ENCODE data around the gene KPNA6.
"Not testable (repeated sequence)": the region's sequence is repeated elsewhere in the genome, so short reads cannot be mapped to it uniquely, and the experiment has no call there.

KPNA6 gene

DNA sequence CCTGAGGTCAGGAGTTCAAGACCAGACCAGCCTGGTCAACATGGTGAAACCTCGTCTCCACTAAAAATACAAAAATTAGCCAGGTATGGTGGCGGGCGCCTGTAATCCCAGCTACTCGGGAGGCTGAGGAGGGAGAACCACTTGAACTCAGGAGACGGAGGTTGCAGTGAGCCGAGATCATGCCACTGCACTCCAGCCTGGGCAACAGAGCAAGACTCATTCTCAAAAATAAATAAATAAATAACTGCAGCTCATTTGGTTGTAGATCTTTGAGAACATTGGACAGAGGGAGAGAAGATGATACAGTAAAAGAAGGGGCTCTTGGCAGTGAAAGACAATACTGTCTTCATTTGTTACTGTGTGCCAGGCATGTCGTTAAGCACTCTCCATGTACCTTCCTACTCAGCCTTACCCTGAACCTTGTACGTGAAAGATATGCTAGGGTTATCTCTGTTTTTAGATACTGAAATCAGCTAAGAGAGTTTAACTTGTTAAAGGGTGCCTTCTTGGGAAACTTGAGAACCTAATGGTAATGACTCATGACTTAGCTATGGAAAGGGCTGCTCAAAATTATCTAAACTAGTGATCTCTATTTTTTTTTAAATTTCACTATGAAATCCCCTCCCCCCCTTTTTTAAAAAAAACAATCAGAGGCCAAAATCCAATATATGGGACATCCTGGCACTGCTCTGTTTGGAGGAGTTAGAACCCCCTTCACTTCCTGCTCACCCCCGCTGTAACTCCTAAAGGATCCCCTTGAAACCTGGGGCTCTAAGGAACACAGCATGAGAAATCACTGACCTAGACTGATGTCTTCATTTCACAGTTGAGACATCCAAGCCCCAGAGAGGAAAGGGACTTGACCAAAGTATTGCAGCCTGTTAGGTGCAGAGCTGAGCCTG, 6.8 kb upstream of the KPNA6 start:
- H3K4me1 ChIP-seq (ENCODE audit: control insufficient read depth, insufficient read depth, low read length), result no peaks in the 10 kb centered on the region
- H3K9me3 ChIP-seq (ENCODE audit: control insufficient read depth in 2 of 2, low read length in 2 of 2), result no peaks in the 10 kb centered on the region
- H3K4me3 ChIP-seq (ENCODE audit: low read length in 2 of 2), result no peak overlapping the region
- no peaks in the 10 kb centered on the region for H3K27me3 ChIP-seq (ENCODE audit: control insufficient read depth in 1 of 2, insufficient read depth in 2 of 2, low read length in 2 of 2)
- H3K27ac ChIP-seq (ENCODE audit: low read length), result no peak overlapping the region
- H3K9ac ChIP-seq (ENCODE audit: low read length in 2 of 2), result no peak overlapping the region
- H3K36me3 ChIP-seq (ENCODE audit: control insufficient read depth in 2 of 2, insufficient read depth in 2 of 2, low read length in 2 of 2), result peaks cover 7 to 14% of the 10 kb centered on the region in 2 donors

GRCh38 chr1:32104127-32104526, 3.7 kb upstream of the KPNA6 start:
- H3K9ac ChIP-seq (ENCODE audit: low read length in 2 of 2), result no peak overlapping the region
- H3K4me3 ChIP-seq (ENCODE audit: low read length in 2 of 2), result no peak overlapping the region
- H3K27ac ChIP-seq (ENCODE audit: low read length), result no peak overlapping the region
- peaks cover 5 to 10% of the 10 kb centered on the region in 2 donors for H3K36me3 ChIP-seq (ENCODE audit: control insufficient read depth in 2 of 2, insufficient read depth in 2 of 2, low read length in 2 of 2)
- H3K4me1 ChIP-seq (ENCODE audit: control insufficient read depth, insufficient read depth, low read length), result peaks cover 3% of the 10 kb centered on the region
- no peaks in the 10 kb centered on the region for H3K9me3 ChIP-seq (ENCODE audit: control insufficient read depth in 2 of 2, low read length in 2 of 2)
- H3K27me3 ChIP-seq (ENCODE audit: control insufficient read depth in 1 of 2, insufficient read depth in 2 of 2, low read length in 2 of 2), result no peaks in the 10 kb centered on the region

DNA sequence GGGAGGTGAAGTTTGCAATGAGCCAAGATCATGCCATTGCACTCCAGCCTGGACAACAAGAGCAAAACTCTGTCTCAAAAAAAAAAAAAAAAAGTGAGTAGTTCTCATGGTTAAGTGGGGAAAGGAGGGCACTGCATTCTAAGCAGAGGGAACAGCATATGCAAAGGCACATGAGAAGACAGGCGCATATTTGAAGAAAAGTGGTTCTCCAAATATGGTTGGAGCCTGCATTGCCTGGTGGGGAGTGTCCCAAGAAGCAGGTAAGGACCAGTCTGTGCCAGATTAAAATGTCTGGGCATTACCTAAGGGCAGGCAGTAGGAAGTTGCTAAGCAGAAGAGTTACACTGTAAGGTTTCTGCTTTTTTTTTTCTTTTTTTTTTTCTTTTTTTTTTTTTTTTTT, 2.5 kb upstream of the KPNA6 start:
- Histone ChIP-seq H3K4me1 (ENCODE audit: control insufficient read depth, insufficient read depth, low read length) (peaks cover 13% of the 10 kb centered on the region), H3K9me3 (ENCODE audit: control insufficient read depth in 2 of 2, low read length in 2 of 2) (no peaks in the 10 kb centered on the region), H3K27ac (ENCODE audit: low read length) (no peak overlapping the region), H3K4me3 (ENCODE audit: low read length in 2 of 2) (no peak overlapping the region), H3K36me3 (ENCODE audit: control insufficient read depth in 2 of 2, insufficient read depth in 2 of 2, low read length in 2 of 2) (peaks cover 0 to 3% of the 10 kb centered on the region in 2 donors), H3K27me3 (ENCODE audit: control insufficient read depth in 1 of 2, insufficient read depth in 2 of 2, low read length in 2 of 2) (no peaks in the 10 kb centered on the region), H3K9ac (ENCODE audit: low read length in 2 of 2) (no peak overlapping the region)

- Histone ChIP-seq H3K4me1 (ENCODE audit: control insufficient read depth, insufficient read depth, low read length) (peaks cover 18% of the 10 kb centered on the region), H3K4me3 (ENCODE audit: low read length in 2 of 2) (no peak overlapping the region), H3K9me3 (ENCODE audit: control insufficient read depth in 2 of 2, low read length in 2 of 2) (no peaks in the 10 kb centered on the region), H3K9ac (ENCODE audit: low read length in 2 of 2) (no peak overlapping the region), H3K27me3 (ENCODE audit: control insufficient read depth in 1 of 2, insufficient read depth in 2 of 2, low read length in 2 of 2) (no peaks in the 10 kb centered on the region), H3K27ac (ENCODE audit: low read length) (no peak overlapping the region), H3K36me3 (ENCODE audit: control insufficient read depth in 2 of 2, insufficient read depth in 2 of 2, low read length in 2 of 2) (peaks cover 0 to 2% of the 10 kb centered on the region in 2 donors)
These were observed 1.1 kb upstream of the KPNA6 start for GRCh38 chr1:32106663-32107275.

DNA sequence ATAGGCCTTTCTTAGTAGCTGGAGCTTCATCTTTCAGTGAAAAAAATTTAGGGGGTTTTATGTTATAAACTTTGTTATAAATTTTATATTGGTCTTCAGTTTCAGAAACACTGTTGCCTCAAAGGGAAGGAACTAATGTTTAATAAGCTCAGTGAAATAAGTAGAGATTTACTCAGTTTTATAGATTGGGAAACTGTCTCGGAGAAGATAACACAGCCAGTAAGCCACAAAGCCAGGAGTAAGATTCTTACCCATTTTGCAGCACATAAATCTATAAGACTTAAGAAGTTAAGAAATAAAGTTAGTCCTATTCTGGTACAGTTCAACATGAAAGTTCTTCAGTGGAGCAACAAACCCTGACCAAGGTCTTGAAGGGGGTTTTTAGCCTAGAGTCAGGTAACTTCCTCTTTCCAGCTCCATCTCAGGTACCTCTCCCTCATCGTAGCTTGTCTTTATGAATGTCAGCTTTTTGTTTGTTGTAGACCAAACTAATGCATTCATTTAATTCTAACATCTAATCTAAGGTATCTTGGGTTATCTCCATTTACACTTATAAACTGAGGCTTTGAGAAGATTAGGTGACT, 3.3 kb downstream of the KPNA6 start:
- no peak overlapping the region for H3K27ac ChIP-seq (ENCODE audit: low read length)
- no peak overlapping the region for H3K9ac ChIP-seq (ENCODE audit: low read length in 2 of 2)
- no peaks in the 10 kb centered on the region for H3K27me3 ChIP-seq (ENCODE audit: control insufficient read depth in 1 of 2, insufficient read depth in 2 of 2, low read length in 2 of 2)
- H3K4me1 ChIP-seq (ENCODE audit: control insufficient read depth, insufficient read depth, low read length), result peaks cover 20% of the 10 kb centered on the region
- H3K9me3 ChIP-seq (ENCODE audit: control insufficient read depth in 2 of 2, low read length in 2 of 2), result no peaks in the 10 kb centered on the region
- H3K4me3 ChIP-seq (ENCODE audit: low read length in 2 of 2), result no peak overlapping the region
- no peaks in the 10 kb centered on the region for H3K36me3 ChIP-seq (ENCODE audit: control insufficient read depth in 2 of 2, insufficient read depth in 2 of 2, low read length in 2 of 2)

GRCh38 chr1:32111789-32112188, 3.9 kb downstream of the KPNA6 start:
- no peak overlapping the region for H3K27ac ChIP-seq (ENCODE audit: low read length)
- H3K9me3 ChIP-seq (ENCODE audit: control insufficient read depth in 2 of 2, low read length in 2 of 2), result no peaks in the 10 kb centered on the region
- no peaks in the 10 kb centered on the region for H3K27me3 ChIP-seq (ENCODE audit: control insufficient read depth in 1 of 2, insufficient read depth in 2 of 2, low read length in 2 of 2)
- H3K4me3 ChIP-seq (ENCODE audit: low read length in 2 of 2), result no peak overlapping the region
- H3K36me3 ChIP-seq (ENCODE audit: control insufficient read depth in 2 of 2, insufficient read depth in 2 of 2, low read length in 2 of 2), result no peaks in the 10 kb centered on the region
- H3K4me1 ChIP-seq (ENCODE audit: control insufficient read depth, insufficient read depth, low read length), result peaks cover 22% of the 10 kb centered on the region
- no peak overlapping the region for H3K9ac ChIP-seq (ENCODE audit: low read length in 2 of 2)

DNA sequence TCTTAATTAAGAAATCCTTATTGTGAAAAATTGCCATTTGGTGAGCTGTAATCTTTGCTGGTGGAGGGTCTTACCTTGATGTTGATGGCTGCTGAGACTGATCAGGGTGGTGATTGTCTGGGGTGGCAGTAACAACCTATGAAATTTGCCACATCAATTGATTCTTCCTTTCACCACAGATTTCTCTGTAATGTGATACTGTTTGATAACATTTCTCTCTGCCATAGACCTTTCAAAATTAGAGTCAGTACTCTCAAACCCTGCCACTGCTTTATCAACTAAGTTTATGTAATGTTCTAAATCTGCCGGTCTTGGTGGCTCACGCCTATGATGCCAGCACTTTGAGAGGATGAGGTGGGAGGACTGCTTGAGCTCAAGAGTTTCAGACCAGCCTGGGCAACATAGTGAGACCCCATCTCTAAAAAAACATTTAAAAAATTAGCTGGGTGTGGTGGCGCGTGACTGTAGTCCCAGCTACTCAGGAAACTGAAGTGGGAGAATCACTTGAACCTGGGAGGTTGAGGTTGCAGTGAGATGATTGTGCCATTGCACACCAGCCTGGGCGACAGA, 5.0 kb downstream of the KPNA6 start:
- no peak overlapping the region for H3K27ac ChIP-seq (ENCODE audit: low read length)
- H3K9ac ChIP-seq (ENCODE audit: low read length in 2 of 2), result no peak overlapping the region
- H3K4me1 ChIP-seq (ENCODE audit: control insufficient read depth, insufficient read depth, low read length), result peaks cover 22% of the 10 kb centered on the region
- H3K36me3 ChIP-seq (ENCODE audit: control insufficient read depth in 2 of 2, insufficient read depth in 2 of 2, low read length in 2 of 2), result no peaks in the 10 kb centered on the region
- H3K27me3 ChIP-seq (ENCODE audit: control insufficient read depth in 1 of 2, insufficient read depth in 2 of 2, low read length in 2 of 2), result no peaks in the 10 kb centered on the region
- no peaks in the 10 kb centered on the region for H3K9me3 ChIP-seq (ENCODE audit: control insufficient read depth in 2 of 2, low read length in 2 of 2)
- no peak overlapping the region for H3K4me3 ChIP-seq (ENCODE audit: low read length in 2 of 2)

DNA sequence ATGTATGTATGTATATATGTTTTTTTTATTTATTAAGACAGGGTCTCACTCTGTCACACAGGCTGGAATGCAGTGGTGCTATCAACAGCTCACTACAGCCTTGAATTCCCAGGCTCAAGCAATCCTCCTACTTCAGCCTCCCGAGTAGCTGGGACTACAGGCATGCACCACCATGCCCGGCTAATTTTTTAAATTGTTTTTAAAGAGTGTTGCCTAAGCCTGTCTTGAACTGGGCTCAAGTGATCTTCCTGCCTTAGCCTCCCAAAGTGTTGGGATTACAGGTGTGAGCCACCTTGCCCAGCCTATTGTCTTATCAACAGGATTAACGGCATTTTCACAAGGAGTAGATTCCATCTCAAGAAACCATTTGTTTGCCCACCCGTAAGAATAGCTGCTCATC, 5.6 kb downstream of the KPNA6 start:
- H3K27ac ChIP-seq (ENCODE audit: low read length); H3K4me3 ChIP-seq (ENCODE audit: low read length in 2 of 2); H3K36me3 ChIP-seq (ENCODE audit: control insufficient read depth in 2 of 2, insufficient read depth in 2 of 2, low read length in 2 of 2); H3K9me3 ChIP-seq (ENCODE audit: control insufficient read depth in 2 of 2, low read length in 2 of 2); H3K9ac ChIP-seq (ENCODE audit: low read length in 2 of 2); H3K27me3 ChIP-seq (ENCODE audit: control insufficient read depth in 1 of 2, insufficient read depth in 2 of 2, low read length in 2 of 2): not testable (repeated sequence)
- H3K4me1 ChIP-seq (ENCODE audit: control insufficient read depth, insufficient read depth, low read length), result peaks cover 22% of the 10 kb centered on the region

GRCh38 chr1:32114420-32114819, 6.6 kb downstream of the KPNA6 start:
- H3K4me1 ChIP-seq (ENCODE audit: control insufficient read depth, insufficient read depth, low read length), result peaks cover 16% of the 10 kb centered on the region
- H3K9me3 ChIP-seq (ENCODE audit: control insufficient read depth in 2 of 2, low read length in 2 of 2), result no peaks in the 10 kb centered on the region
- H3K4me3 ChIP-seq (ENCODE audit: low read length in 2 of 2), result no peak overlapping the region
- H3K27ac ChIP-seq (ENCODE audit: low read length), result no peak overlapping the region
- H3K36me3 ChIP-seq (ENCODE audit: control insufficient read depth in 2 of 2, insufficient read depth in 2 of 2, low read length in 2 of 2), result no peaks in the 10 kb centered on the region
- H3K27me3 ChIP-seq (ENCODE audit: control insufficient read depth in 1 of 2, insufficient read depth in 2 of 2, low read length in 2 of 2), result no peaks in the 10 kb centered on the region
- H3K9ac ChIP-seq (ENCODE audit: low read length in 2 of 2), result no peak overlapping the region

DNA sequence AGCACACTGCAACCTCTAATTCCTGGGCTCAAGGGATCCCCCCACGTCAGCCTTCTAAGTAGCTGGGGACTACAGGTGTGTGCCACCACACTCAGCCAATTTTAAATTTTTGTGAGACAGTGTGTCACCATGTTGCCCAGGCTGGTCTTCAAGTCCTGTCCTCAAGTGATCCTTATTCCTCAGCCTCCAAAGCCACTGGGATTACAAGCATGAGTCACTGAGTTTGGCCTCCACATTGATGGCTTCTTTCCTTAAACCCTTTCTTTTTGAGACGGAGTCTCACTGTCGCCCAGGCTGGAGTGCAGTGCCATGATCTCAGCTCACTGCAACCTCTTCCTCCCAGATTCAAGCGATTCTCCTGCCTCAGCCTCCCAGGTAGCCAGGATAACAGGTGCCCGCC, 7.6 kb downstream of the KPNA6 start:
- H3K4me1 ChIP-seq (ENCODE audit: control insufficient read depth, insufficient read depth, low read length), result peaks cover 8% of the 10 kb centered on the region
- H3K9me3 ChIP-seq (ENCODE audit: control insufficient read depth in 2 of 2, low read length in 2 of 2), result no peaks in the 10 kb centered on the region
- H3K27ac ChIP-seq (ENCODE audit: low read length), result no peak overlapping the region
- H3K36me3 ChIP-seq (ENCODE audit: control insufficient read depth in 2 of 2, insufficient read depth in 2 of 2, low read length in 2 of 2), result no peaks in the 10 kb centered on the region
- H3K9ac ChIP-seq (ENCODE audit: low read length in 2 of 2), result no peak overlapping the region
- no peak overlapping the region for H3K4me3 ChIP-seq (ENCODE audit: low read length in 2 of 2)
- no peaks in the 10 kb centered on the region for H3K27me3 ChIP-seq (ENCODE audit: control insufficient read depth in 1 of 2, insufficient read depth in 2 of 2, low read length in 2 of 2)
